GM12878 (cell line): Measurements from ENCODE around the gene CUL5. TPM values are rescaled to one million over a fixed set of nuclear protein-coding genes. Genes with fewer than 3 reads are reported as not detected.

ENCODE experiments used
- ATAC-seq: fragments of 200-7000 bp; cut with Tn5 transposase; 3 replicates; pipeline ENCODE4 v1.9.1; 2020; ENCODE audit warnings: mild to moderate bottlenecking, moderate library complexity
- BruUV-seq: library from RNA; stranded (reverse); fragments of 400-500 nt; replicated peaks from 2 replicates; lab custom pipeline; 2021; lab: Mats Ljungman, UMichigan
- CTCF ChIA-PET: fragments of 300-600 bp; sonication (Branson Sonifier 250); formaldehyde crosslinking; extraction: SDS; loops from one replicate; lab custom pipeline; 2021; ENCODE audit warnings: inconsistent platforms; lab: Yijun Ruan, JAX
- POLR2A ChIA-PET: fragments of 350-600 bp; formaldehyde crosslinking; extraction: SDS; loops from one replicate; lab custom pipeline; 2021; ENCODE audit warnings: inconsistent platforms; lab: Charles Lee
- RAD21 ChIA-PET: fragments of 300-600 bp; sonication (Branson Sonifier 250); formaldehyde crosslinking; loops from one replicate; lab custom pipeline; 2023; ENCODE audit warnings: antibody characterized with exemption; ENCODE audit not compliant: unreplicated experiment; lab: Charles Lee
- SMC1A ChIA-PET: fragments of 300-600 bp; sonication (Branson Sonifier 250); formaldehyde crosslinking; loops from one replicate; lab custom pipeline; 2023; ENCODE audit not compliant: unreplicated experiment, uncharacterized antibody; lab: Charles Lee
- DNase-seq: peaks from one replicate; pipeline ENCODE4 v3.0.0-alpha.2; 2011; ENCODE audit warnings: low read depth, low spot score
- FAIRE-seq: peaks from 3 replicates; lab custom pipeline; 2011; peaks lifted over from hg19 to GRCh38; lab: Jason Lieb, UNC
- H2AFZ ChIP-seq: 2 replicates; pipeline ENCODE4 v1.6.0; 2011; ENCODE audit warnings: low read depth, low read length, control low read depth; ENCODE audit not compliant: control insufficient read depth
- H3K27ac ChIP-seq: 2 replicates; pipeline ENCODE4 v1.5.1; 2011; ENCODE audit warnings: control low read depth; ENCODE audit not compliant: control insufficient read depth, insufficient read depth
- H3K27me3 ChIP-seq, 2 experiments: replicated peaks in 1 of 2; 2 replicates each; pipeline versions ENCODE4 v1.6.0 to v1.6.1; 2011; ENCODE audit warnings: low read length in 1 of 2; ENCODE audit not compliant: control insufficient read depth in 2 of 2, insufficient read depth in 2 of 2
- H3K36me3 ChIP-seq, 2 experiments: 2 replicates each; pipeline ENCODE4 v1.5.1; 2011; ENCODE audit warnings: low read length in 1 of 2; ENCODE audit not compliant: control insufficient read depth in 2 of 2, insufficient read depth in 2 of 2
- H3K4me1 ChIP-seq: 2 replicates; pipeline ENCODE4 v1.6.1; 2011; ENCODE audit warnings: mild to moderate bottlenecking, low read length, moderate library complexity, mixed read lengths; ENCODE audit not compliant: control insufficient read depth, insufficient read depth
- H3K4me2 ChIP-seq: 2 replicates; pipeline ENCODE4 v1.6.0; 2011; ENCODE audit warnings: control low read depth; ENCODE audit not compliant: control insufficient read depth, insufficient read depth
- H3K4me3 ChIP-seq: fragments of 200-600 bp; sonication (generic); 2 replicates; pipeline ENCODE4 v1.5.1; 2016
- H3K79me2 ChIP-seq: 2 replicates; pipeline ENCODE4 v1.6.0; 2011; ENCODE audit warnings: low read length; ENCODE audit not compliant: control insufficient read depth, insufficient read depth
- H3K9ac ChIP-seq: 2 replicates; pipeline ENCODE4 v1.8.0; 2011; ENCODE audit warnings: low read length, control low read depth, mixed read lengths; ENCODE audit not compliant: control insufficient read depth, insufficient read depth
- H3K9me3 ChIP-seq: replicated peaks from 3 replicates; pipeline ENCODE4 v1.5.1; 2011; ENCODE audit warnings: mild to moderate bottlenecking, low read length; ENCODE audit not compliant: control insufficient read depth, insufficient read depth
- H4K20me1 ChIP-seq: 2 replicates; pipeline ENCODE4 v1.6.0; 2011; ENCODE audit not compliant: control insufficient read depth, insufficient read depth
- ASH2L ChIP-seq: fragments of 300-600, 200-600 bp; sonication (generic); IDR thresholded peaks from 2 replicates; pipeline ENCODE4 v1.6.1; 2017; ENCODE audit warnings: low read depth, mild to moderate bottlenecking, borderline replicate concordance
- CUX1 ChIP-seq: IDR thresholded peaks from 2 replicates; pipeline ENCODE4 v1.6.1; 2012; ENCODE audit warnings: improper control_type of control experiment, low read depth, low read length; ENCODE audit not compliant: insufficient replicate concordance
- ETV6 ChIP-seq, 2 experiments: fragments of 450-650 bp in 1 of 2; IDR thresholded peaks in 1 of 2; conservative IDR thresholded peaks in 1 of 2; 2 replicates each; pipeline ENCODE4 v1.6.1; 2014; ENCODE audit warnings: antibody characterized with exemption in 1 of 2, borderline replicate concordance in 1 of 2, low read depth in 1 of 2, mild to moderate bottlenecking in 1 of 2, moderate library complexity in 1 of 2
- EZH2 ChIP-seq: IDR thresholded peaks from 2 replicates; pipeline ENCODE4 v1.6.1; 2012; ENCODE audit warnings: low read depth, mild to moderate bottlenecking, control low read depth, inconsistent platforms, low read length, borderline replicate concordance; ENCODE audit not compliant: control insufficient read depth
- GABPA ChIP-seq: IDR thresholded peaks from 2 replicates; pipeline ENCODE4 v1.6.1; 2014; ENCODE audit warnings: antibody characterized with exemption, low read depth, mild to moderate bottlenecking, inconsistent platforms
- HCFC1 ChIP-seq: fragments of 150-350 bp; IDR thresholded peaks from 2 replicates; pipeline ENCODE4 v1.6.1; 2014; ENCODE audit warnings: low read length
- LARP7 ChIP-seq: fragments of 450-650 bp; IDR thresholded peaks from 2 replicates; pipeline ENCODE4 v1.6.1; 2017; ENCODE audit warnings: mild to moderate bottlenecking
- NR2C2 ChIP-seq: IDR thresholded peaks from 2 replicates; pipeline ENCODE4 v1.6.1; 2011; ENCODE audit warnings: borderline replicate concordance, low read depth; ENCODE audit not compliant: control insufficient read depth, insufficient read length
- POLR2AphosphoS2 ChIP-seq: IDR thresholded peaks from 2 replicates; pipeline ENCODE4 v1.6.1; 2011; ENCODE audit warnings: low read depth, mild to moderate bottlenecking, low read length, improper control_type of control experiment, moderate library complexity
- SMAD5 ChIP-seq: IDR thresholded peaks from 2 replicates; pipeline ENCODE4 v1.6.1; 2016; ENCODE audit warnings: antibody characterized with exemption, low read depth
- TCF12 ChIP-seq: IDR thresholded peaks from 2 replicates; pipeline ENCODE4 v1.6.1; 2011; ENCODE audit warnings: low read depth, mild to moderate bottlenecking, low read length
- WGBS: methylation state at CpG from one replicate; pipeline ENCODE4 v1.1.6; 2016; ENCODE audit warnings: low lambda C conversion rate; ENCODE audit not compliant: insufficient replicate concordance, insufficient coverage; ENCODE audit errors: missing lambda C conversion rate; 5-methylcytosine and 5-hydroxymethylcytosine counted together
- in situ Hi-C: fragments of 300-500 bp; cut with MboI; formaldehyde crosslinking; loops from 9 replicates; pipeline ENCODE4 v1.14.3; 2018; ENCODE audit warnings: mixed read lengths
- intact Hi-C: fragments of 100-400 bp; cut with micrococcal nuclease; formaldehyde crosslinking; loops from one replicate; pipeline ENCODE4 v1.14.2; 2022; ENCODE audit not compliant: unreplicated experiment
- polyA plus RNA-seq, 11 experiments: library from polyadenylated mRNA; depleted of rRNA in 4 of 11; unstranded in 6 of 11; stranded (reverse) in 5 of 11; fragments of >200 nt; fragmentation: Nextera tagmentation in 4 of 11; fragmentation: Illumina TruSeq in 1 of 11; extraction: Ambion mirVana in 4 of 11; extraction: Trizol in 1 of 11; gene quantifications; 1 replicate in 1 of 11; 2 replicates in 10 of 11; pipeline versions ENCODE4 v1.2.1 to v1.2.3, GENCODE V29; 2011 to 2016; ENCODE audit warnings: inconsistent platforms in 2 of 11, missing spikeins in 2 of 11, low read depth in 1 of 11
- total RNA-seq, 4 experiments: library from RNA; depleted of rRNA in 3 of 4; stranded (reverse); fragments of >200 nt in 3 of 4; fragmentation: Illumina TruSeq in 1 of 4; extraction: Trizol in 1 of 4; gene quantifications; 2 replicates each; pipeline versions ENCODE4 v1.2.1 to v1.2.3, GENCODE V29; 2013 to 2021

The CUL5 gene
- total and polyA plus RNA-seq, 10 of the 15 experiments (the other 5 are each of a cell fraction or from before 2014, with no cell fraction given): 9.1 to 37.6 (median 18.3) TPM

DNA sequence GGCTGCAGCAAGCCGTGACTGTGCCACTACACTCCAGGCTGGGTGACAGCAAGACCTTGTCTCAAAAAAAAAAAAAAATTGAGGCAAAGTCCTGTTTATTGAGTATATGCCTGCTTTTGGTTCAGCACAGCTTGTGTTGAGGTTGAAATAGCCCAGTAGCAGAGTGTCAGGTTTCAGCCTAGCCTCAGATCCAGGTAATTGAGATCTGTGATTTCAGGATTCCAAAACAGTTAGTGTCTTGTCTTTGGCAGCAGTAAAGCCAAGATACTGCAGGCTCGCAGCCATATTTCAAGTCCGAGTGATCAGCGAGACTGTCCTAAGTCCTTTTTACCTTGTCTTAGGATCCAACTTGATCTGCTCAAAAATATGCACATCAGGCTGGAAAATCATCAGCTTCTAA, 27.0 kb downstream of the CUL5 start:
- H4K20me1 ChIP-seq: no peaks in the 10 kb centered on the region

DNA sequence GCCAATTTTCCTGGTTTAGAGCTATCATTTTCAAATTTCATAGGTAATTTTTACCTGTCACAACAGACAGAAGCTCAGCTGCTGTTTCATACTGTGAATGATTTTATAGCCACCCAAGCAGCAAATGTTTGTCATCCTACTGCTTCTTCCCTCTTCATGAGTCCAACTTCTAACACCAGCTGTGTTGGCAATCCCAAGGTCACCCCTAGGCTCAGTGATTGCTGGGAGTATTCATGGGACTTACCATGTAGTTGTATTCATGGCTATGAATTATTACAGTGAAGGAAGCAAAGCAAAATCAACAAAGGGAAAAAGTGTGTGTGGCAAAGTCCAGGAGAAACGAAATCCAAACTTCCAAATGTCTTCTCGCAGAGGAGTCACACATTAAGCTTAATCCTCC, 28.5 kb downstream of the CUL5 start:
- TSS peak; percentile 20 for BruUV-seq
- intact Hi-C loops (no loop called here), in situ Hi-C loops (no loop called here)
- ChIA-PET SMC1A (interaction anchor here (0.6 to 1.1 kb wide), 5 partner anchors 12 to 302 kb away, joined by 3 to 7 read pairs (median 3); partner anchors contain the start of gene CUL5), CTCF (interaction anchor here (0.6 to 1.7 kb wide), 4 partner anchors 11 to 583 kb away, joined by 3 to 4 read pairs (median 4); partner anchors contain the start of gene CUL5), POLR2A (interaction anchor here (1.4 kb wide), 1 partner anchor 9 kb away, joined by 4 read pairs; no protein-coding TSS in a partner anchor), RAD21 (no interaction called here)
- peaks cover 3% of the 10 kb centered on the region; the same call in 2 of the 3 replicates for H3K9me3 ChIP-seq
- no peak overlapping the region for H3K4me2 ChIP-seq
- peaks cover 7% of the 10 kb centered on the region for H3K79me2 ChIP-seq
- no peak overlapping the region for H2AFZ ChIP-seq
- no peak overlapping the region for H3K9ac ChIP-seq
- no peak overlapping the region for H3K27ac ChIP-seq
- peaks cover 6 to 15% of the 10 kb centered on the region in 2 experiments for H3K36me3 ChIP-seq
- H3K4me3 ChIP-seq: no peak overlapping the region
- H3K4me1 ChIP-seq: no peaks in the 10 kb centered on the region; the same call in 1 of the 2 replicates
- no peaks in the 10 kb centered on the region for H3K27me3 ChIP-seq
- WGBS: 100% methylated on average over 2 of the region's 2 CpGs
- no peaks in the 10 kb centered on the region for H4K20me1 ChIP-seq
- FAIRE-seq (no peak), DNase-seq (no peak), ATAC-seq (no peak)
- TF ChIP-seq GABPA: no peak
- TF ChIP-seq POLR2AphosphoS2: no peak
- TF ChIP-seq ASH2L: no peak
- TF ChIP-seq SMAD5: no peak
- TF ChIP-seq CUX1: no peak

More for the DNA sequence above, 27.0 kb downstream of the CUL5 start:
- Histone ChIP-seq H3K4me3 (no peak overlapping the region), H3K4me2 (no peak overlapping the region), H3K27me3 (no peaks in the 10 kb centered on the region), H2AFZ (no peak overlapping the region), H3K79me2 (peaks cover 19% of the 10 kb centered on the region), H3K4me1 (no peaks in the 10 kb centered on the region; the same call in 1 of the 2 replicates), H3K27ac (no peak overlapping the region), H3K36me3 (peaks cover 6 to 12% of the 10 kb centered on the region in 2 experiments), H3K9me3 (peaks cover 5% of the 10 kb centered on the region; the same call in 2 of the 3 replicates), H3K9ac (no peak overlapping the region)
- DNase-seq: no peak
- POLR2A ChIA-PET: interaction anchor here (1.4 kb wide), 1 partner anchor 11 kb away, joined by 4 read pairs; no protein-coding TSS in a partner anchor
- no TSS peak for BruUV-seq
- SMC1A ChIA-PET: interaction anchor here (1.1 to 1.7 kb wide), 2 partner anchors 11 to 27 kb away, joined by 4 read pairs; partner anchors contain the start of gene CUL5
- RAD21 ChIA-PET: no interaction called here
- in situ Hi-C loops (no loop called here), intact Hi-C loops (no loop called here)
- FAIRE-seq: no peak
- no peak for TF ChIP-seq NR2C2
- TF ChIP-seq TCF12: no peak
- TF ChIP-seq HCFC1: no peak
- no peak for TF ChIP-seq LARP7
- no peak for TF ChIP-seq EZH2
- no peak for TF ChIP-seq ETV6 (conservative IDR thresholded peaks at IDR 0.05 in 1 of 2, IDR thresholded peaks at IDR 0.05 in 1 of 2; ENCODE audit: borderline replicate concordance in 1 of 2, low read depth in 1 of 2)
- ATAC-seq: no peak
- CTCF ChIA-PET: no interaction called here
- WGBS: 100% methylated on average over 4 of the region's 4 CpGs
